SK-N-SH (cell line): ENCODE data around the gene GTPBP8. TPM values are rescaled to one million over a fixed set of nuclear protein-coding genes. Genes with fewer than 3 reads are reported as not detected.

Experiments used
- CTCF ChIA-PET: fragments of 300-600, 350-600 bp; formaldehyde crosslinking; extraction: SDS; loops from one replicate; lab custom pipeline; 2021; lab: Yijun Ruan, JAX
- POLR2A ChIA-PET: fragments of 350-600 bp; sonication (Branson Sonifier 250); formaldehyde crosslinking; extraction: SDS; loops from one replicate; lab custom pipeline; 2020; ENCODE audit warnings: antibody characterized with exemption, inconsistent platforms; lab: Yijun Ruan, JAX
- DNase-seq: peaks from one replicate; pipeline ENCODE4 v3.0.0; 2012
- H2AFZ ChIP-seq: fragments of 200-600 bp; sonication (generic); 2 replicates; pipeline ENCODE4 v1.8.1; 2016; ENCODE audit warnings: antibody characterized with exemption, mild to moderate bottlenecking, low read depth
- H3F3A ChIP-seq: fragments of 200-600 bp; sonication (generic); replicated peaks from 2 replicates; pipeline ENCODE3; 2016; ENCODE audit warnings: antibody characterized with exemption, mild to moderate bottlenecking; ENCODE audit not compliant: insufficient read depth
- H3K27ac ChIP-seq, 2 experiments: fragments of 200-500 bp in 1 of 2; fragments of 200-600 bp in 1 of 2; sonication (Bioruptor generic) in 1 of 2; sonication (generic), shearing (Covaris generic) in 1 of 2; 2 replicates each; pipeline versions ENCODE4 v1.5.1 to v1.6.1; 2014 to 2016; ENCODE audit warnings: low read depth in 2 of 2, inconsistent platforms in 1 of 2, low read length in 1 of 2, mild to moderate bottlenecking in 1 of 2, mixed read lengths in 1 of 2
- H3K27me3 ChIP-seq: fragments of 200-600 bp; sonication (generic), shearing (Covaris generic); 2 replicates; pipeline ENCODE4 v1.6.1; 2016; ENCODE audit warnings: mixed run types; ENCODE audit not compliant: insufficient read depth
- H3K36me3 ChIP-seq, 2 experiments: fragments of 200-500 bp in 1 of 2; fragments of 200-600 bp in 1 of 2; sonication (Bioruptor generic) in 1 of 2; sonication (generic) in 1 of 2; replicated peaks in 1 of 2; 2 replicates each; pipeline versions ENCODE3 to v1.5.1; 2014 to 2016; ENCODE audit warnings: low read length in 1 of 2, mild to moderate bottlenecking in 1 of 2; ENCODE audit not compliant: insufficient read depth in 2 of 2, control insufficient read depth in 1 of 2
- H3K4me1 ChIP-seq, 2 experiments: fragments of 200-500 bp in 1 of 2; fragments of 200-600 bp in 1 of 2; sonication (Bioruptor generic) in 1 of 2; sonication (generic), shearing (Covaris generic) in 1 of 2; 2 replicates each; pipeline versions ENCODE4 v1.5.1 to v1.6.1; 2014 to 2016; ENCODE audit warnings: low read depth in 1 of 2, low read length in 1 of 2, mixed run types in 1 of 2; ENCODE audit not compliant: insufficient read depth in 2 of 2, control insufficient read depth in 1 of 2
- H3K4me2 ChIP-seq: fragments of 200-600 bp; sonication (generic), shearing (Covaris generic); 2 replicates; pipeline ENCODE4 v1.6.1; 2017; ENCODE audit warnings: mixed run types
- H3K4me3 ChIP-seq, 2 experiments: fragments of 200-500 bp in 1 of 2; fragments of 200-600 bp in 1 of 2; sonication (Bioruptor generic) in 1 of 2; sonication (generic), shearing (Covaris generic) in 1 of 2; 2 replicates each; pipeline versions ENCODE4 v1.5.1 to v1.8.1; 2014 to 2016; ENCODE audit warnings: low read depth in 2 of 2, inconsistent platforms in 1 of 2, low read length in 1 of 2, mild to moderate bottlenecking in 1 of 2, mixed read lengths in 1 of 2, moderate library complexity in 1 of 2
- H3K79me2 ChIP-seq: fragments of 200-600 bp; sonication (generic); 2 replicates; pipeline ENCODE4 v1.8.1; 2017; ENCODE audit warnings: mild to moderate bottlenecking; ENCODE audit not compliant: insufficient read depth
- H3K9ac ChIP-seq: fragments of 200-600 bp; sonication (generic); 2 replicates; pipeline ENCODE4 v1.6.1; 2017; ENCODE audit warnings: mixed run types
- H3K9me2 ChIP-seq: fragments of 200-600 bp; sonication (generic); 2 replicates; pipeline ENCODE4 v1.6.1; 2017; ENCODE audit warnings: mixed run types
- H3K9me3 ChIP-seq: fragments of 200-600 bp; sonication (generic); 2 replicates; pipeline ENCODE4 v1.6.1; 2017; ENCODE audit warnings: mixed run types, mild to moderate bottlenecking, moderate library complexity
- H4K20me1 ChIP-seq: fragments of 200-600 bp; sonication (generic); 2 replicates; pipeline ENCODE4 v1.6.1; 2017; ENCODE audit warnings: mild to moderate bottlenecking, mixed run types; ENCODE audit not compliant: insufficient read depth
- CHD2 ChIP-seq: fragments of 150-350 bp; IDR thresholded peaks from 2 replicates; pipeline ENCODE4 v1.6.1; 2018; ENCODE audit warnings: low read length; ENCODE audit not compliant: partially characterized antibody
- CTCF ChIP-seq: fragments of 200-600 bp; sonication (generic); IDR thresholded peaks from 2 replicates; pipeline ENCODE4 v1.6.1; 2017; ENCODE audit warnings: antibody characterized with exemption, mild to moderate bottlenecking, moderate library complexity
- ELF1 ChIP-seq: IDR thresholded peaks from 2 replicates; pipeline ENCODE4 v1.4.0; 2012
- GABPA ChIP-seq: IDR thresholded peaks from 2 replicates; pipeline ENCODE4 v1.4.0; 2012; ENCODE audit warnings: low read depth, mild to moderate bottlenecking
- MEF2A ChIP-seq: IDR thresholded peaks from 2 replicates; pipeline ENCODE4 v1.4.0; 2012; ENCODE audit warnings: low read depth, borderline replicate concordance
- MXI1 ChIP-seq: IDR thresholded peaks from 2 replicates; pipeline ENCODE4 v1.6.1; 2012; ENCODE audit warnings: mild to moderate bottlenecking, low read depth, low read length, improper control_type of control experiment
- NFIC ChIP-seq: IDR thresholded peaks from 2 replicates; pipeline ENCODE4 v1.4.0; 2012; ENCODE audit warnings: borderline replicate concordance
- NRF1 ChIP-seq: IDR thresholded peaks from 2 replicates; pipeline ENCODE4 v1.6.1; 2012; ENCODE audit warnings: low read depth, mild to moderate bottlenecking, low read length
- POLR2AphosphoS5 ChIP-seq: IDR thresholded peaks from 2 replicates; pipeline ENCODE4 v1.6.1; 2012; ENCODE audit warnings: low read depth, low read length
- RAD21 ChIP-seq: IDR thresholded peaks from 2 replicates; pipeline ENCODE4 v1.6.1; 2012; ENCODE audit warnings: mild to moderate bottlenecking, low read length
- RCOR1 ChIP-seq: fragments of 150-350 bp; IDR thresholded peaks from 2 replicates; pipeline ENCODE4 v1.6.1; 2017; ENCODE audit warnings: antibody characterized with exemption, low read length
- SIN3A ChIP-seq: IDR thresholded peaks from 2 replicates; pipeline ENCODE4 v1.6.1; 2012; ENCODE audit warnings: low read depth, mild to moderate bottlenecking, low read length, moderate library complexity, borderline replicate concordance
- TAF1 ChIP-seq: IDR thresholded peaks from 2 replicates; pipeline ENCODE4 v1.6.1; 2012; ENCODE audit warnings: low read depth, mild to moderate bottlenecking, low read length, moderate library complexity, borderline replicate concordance
- YY1 ChIP-seq: IDR thresholded peaks from 2 replicates; pipeline ENCODE4 v1.4.0; 2012; ENCODE audit warnings: low read depth, mild to moderate bottlenecking
- WGBS: methylation state at CpG from one replicate; pipeline ENCODE4 v1.1.6; 2017; ENCODE audit warnings: low lambda C conversion rate; 5-methylcytosine and 5-hydroxymethylcytosine counted together
- polyA plus RNA-seq, 3 experiments: library from polyadenylated mRNA; depleted of rRNA; stranded (reverse); fragments of >200 nt; gene quantifications; 2 replicates each; pipeline ENCODE4 v1.2.3, GENCODE V29; 2012
- TF ChIP-seq, protein P1 (sequence below): IDR thresholded peaks from 2 replicates; pipeline ENCODE4 v1.4.0; 2012; ENCODE audit warnings: low read depth

GTPBP8 gene
- 19.2 and 20.1 TPM in 2 replicates for polyA plus RNA-seq (2012; rRNA removed)
- 16.1 and 16.7 TPM in 2 replicates for polyA plus RNA-seq (2012; cell fraction: cytosol; rRNA removed)
- 16.0 and 34.3 TPM in 2 replicates for polyA plus RNA-seq (2012; cell fraction: nucleus; rRNA removed)

DNA sequence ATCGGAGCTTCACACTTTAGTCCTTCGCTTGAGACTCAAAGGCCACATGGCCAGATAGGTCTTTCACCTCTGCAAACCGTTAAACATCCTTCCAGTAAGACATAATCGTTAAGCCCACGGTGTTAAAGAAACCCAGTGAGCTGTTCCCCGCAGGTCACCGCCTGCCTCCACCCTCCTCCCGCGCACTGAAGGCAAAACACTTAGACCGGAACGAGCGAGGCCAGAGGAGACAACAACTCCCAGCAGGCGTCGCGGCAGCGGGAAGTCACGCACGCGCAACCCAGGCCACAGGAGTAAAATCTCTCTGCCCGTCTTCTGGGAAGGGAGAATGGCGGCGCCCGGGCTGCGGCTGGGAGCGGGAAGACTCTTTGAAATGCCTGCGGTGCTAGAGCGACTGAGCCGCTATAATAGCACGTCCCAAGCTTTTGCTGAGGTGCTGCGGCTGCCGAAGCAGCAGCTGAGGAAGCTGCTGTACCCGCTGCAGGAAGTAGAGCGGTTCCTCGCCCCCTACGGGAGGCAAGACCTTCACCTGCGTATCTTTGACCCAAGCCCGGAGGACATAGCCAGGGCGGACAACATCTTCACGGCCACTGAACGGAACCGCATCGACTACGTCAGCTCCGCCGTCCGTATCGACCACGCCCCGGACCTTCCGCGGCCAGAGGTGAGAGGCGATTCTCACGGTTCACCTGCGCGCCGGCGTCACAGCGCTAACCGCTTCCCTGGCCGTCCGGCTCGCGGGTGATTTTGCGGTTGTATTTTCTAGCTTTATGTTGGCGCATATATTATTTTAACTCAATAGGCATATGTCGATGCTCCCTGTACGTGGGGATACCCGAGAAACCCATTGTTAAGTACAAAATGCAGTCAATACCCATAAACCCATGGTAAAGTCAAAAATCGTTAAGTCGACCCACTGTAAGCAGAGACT, at the start of gene GTPBP8:
GTPBP8 (plus strand) TSS at position 313 of the 931 bp plus-strand sequence; CDS start at position 329, 16 bp downstream.
- POLR2A ChIA-PET: interaction anchor here (0.6 to 3.2 kb wide), 7 partner anchors 11 to 658 kb away, joined by 3 to 14 read pairs (median 3); partner anchors contain the start of gene CD200
- Histone ChIP-seq H3K27ac (peak within 1 kb of the TSS; percentile 88 to 99), H3F3A (peaks cover 6% of the 10 kb centered on the region)
- TF ChIP-seq NRF1 (peak; percentile 89), POLR2AphosphoS5 (peak; percentile 95), MEF2A (no peak), YY1 (peak; percentile 95), MXI1 (peak; percentile 51), CHD2 (peak; percentile 47), GABPA (peak; percentile 71), ELF1 (peak; percentile 55; the same call in 1 of the 2 replicates), TAF1 (peak; percentile 82), NFIC (no peak), RAD21 (0 out of 2 replicates have a peak, but pooled peaks have one; percentile 15), CTCF (peak; percentile 25; the same call in 1 of the 2 replicates), SIN3A (no peak), RCOR1 (no peak)
- TF ChIP-seq, protein P1, sequence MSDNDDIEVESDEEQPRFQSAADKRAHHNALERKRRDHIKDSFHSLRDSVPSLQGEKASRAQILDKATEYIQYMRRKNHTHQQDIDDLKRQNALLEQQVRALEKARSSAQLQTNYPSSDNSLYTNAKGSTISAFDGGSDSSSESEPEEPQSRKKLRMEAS: peak; percentile 85
- TF ChIP-seq, all 33 proteins: peak for 11
- Histone ChIP-seq H3K27me3 (no peaks in the 10 kb centered on the region), H3K79me2 (peaks cover 42% of the 10 kb centered on the region), H3K9me3 (no peaks in the 10 kb centered on the region), H3K9ac (peak within 1 kb of the TSS; percentile 79), H3K9me2 (no peaks in the 10 kb centered on the region), H3K4me2 (peak within 1 kb of the TSS; percentile 73), H4K20me1 (no peaks in the 10 kb centered on the region), H2AFZ (peak within 1 kb of the TSS; percentile 91), H3K4me3 (peak within 1 kb of the TSS; percentile 82 to 88), H3K4me1 (peaks cover 9 to 12% of the 10 kb centered on the region in 2 experiments; a peak in 3 of 4 replicates), H3K36me3 (peaks cover 5 to 8% of the 10 kb centered on the region in 2 experiments)
- peak; percentile 87 for DNase-seq
- WGBS: 3% methylated on average over 52 of the region's 70 CpGs
- CTCF ChIA-PET: interaction anchor here (0.6 to 4.1 kb wide), 11 partner anchors 9 to 753 kb away, joined by 3 to 21 read pairs (median 4); no protein-coding TSS in a partner anchor
